Osteoblast (primary cell): ENCODE data around the gene TNPO2. TPM values are rescaled to one million over a fixed set of nuclear protein-coding genes. Genes with fewer than 3 reads are reported as not detected.

Experiments used
- DNase-seq: peaks from one replicate; pipeline ENCODE4 v3.0.0; 2011; ENCODE audit warnings: low spot score, mixed read lengths; ENCODE audit not compliant: insufficient read length; ENCODE audit errors: missing footprints
- H2AFZ ChIP-seq: 2 replicates; pipeline ENCODE4 v1.6.0; 2011; ENCODE audit warnings: mild to moderate bottlenecking, low read length
- H3K27ac ChIP-seq: 2 replicates; pipeline ENCODE4 v1.5.1; 2011; ENCODE audit warnings: mild to moderate bottlenecking, low read depth, low read length, moderate library complexity
- H3K27me3 ChIP-seq: 2 replicates; pipeline ENCODE4 v1.6.0; 2012; ENCODE audit warnings: mild to moderate bottlenecking, control low read depth, inconsistent platforms, low read length, moderate library complexity; ENCODE audit not compliant: insufficient read depth
- H3K36me3 ChIP-seq: 2 replicates; pipeline ENCODE4 v1.5.1; 2011; ENCODE audit warnings: mild to moderate bottlenecking, low read length, control low read depth, moderate library complexity; ENCODE audit not compliant: insufficient read depth
- H3K4me1 ChIP-seq: 2 replicates; pipeline ENCODE4 v1.5.1; 2011; ENCODE audit warnings: mild to moderate bottlenecking, low read length, control low read depth, moderate library complexity; ENCODE audit not compliant: insufficient read depth
- H3K4me2 ChIP-seq: 2 replicates; pipeline ENCODE4 v1.6.0; 2011; ENCODE audit warnings: mild to moderate bottlenecking, low read length; ENCODE audit not compliant: insufficient read depth
- H3K4me3 ChIP-seq: fragments of 200-600 bp; sonication (generic); 3 replicates; pipeline ENCODE4 v1.5.1; 2012; ENCODE audit warnings: mild to moderate bottlenecking, low read length, inconsistent platforms; ENCODE audit not compliant: insufficient read depth
- H3K79me2 ChIP-seq: 2 replicates; pipeline ENCODE4 v1.6.0; 2012; ENCODE audit warnings: mild to moderate bottlenecking, low read length, control low read depth, inconsistent platforms; ENCODE audit not compliant: insufficient read depth
- H3K9me3 ChIP-seq: 2 replicates; pipeline ENCODE4 v1.5.1; 2011; ENCODE audit warnings: low read depth, low read length, control low read depth
- H4K20me1 ChIP-seq: 2 replicates; pipeline ENCODE4 v1.6.0; 2012; ENCODE audit warnings: mild to moderate bottlenecking, low read length, control low read depth; ENCODE audit not compliant: insufficient read depth
- total RNA-seq: library from RNA; depleted of rRNA; stranded (reverse); fragments of >200 nt; gene quantifications from 2 replicates; pipeline ENCODE4 v1.2.3, GENCODE V29; 2012
- TF ChIP-seq, protein P1 (sequence below): IDR thresholded peaks from 2 replicates; pipeline ENCODE4 v1.5.1; 2011; ENCODE audit warnings: mild to moderate bottlenecking, low read depth, low read length, moderate library complexity; ENCODE audit errors: extremely low read depth

Gene TNPO2
- total RNA-seq, 1 donor, result 36.6 TPM

DNA sequence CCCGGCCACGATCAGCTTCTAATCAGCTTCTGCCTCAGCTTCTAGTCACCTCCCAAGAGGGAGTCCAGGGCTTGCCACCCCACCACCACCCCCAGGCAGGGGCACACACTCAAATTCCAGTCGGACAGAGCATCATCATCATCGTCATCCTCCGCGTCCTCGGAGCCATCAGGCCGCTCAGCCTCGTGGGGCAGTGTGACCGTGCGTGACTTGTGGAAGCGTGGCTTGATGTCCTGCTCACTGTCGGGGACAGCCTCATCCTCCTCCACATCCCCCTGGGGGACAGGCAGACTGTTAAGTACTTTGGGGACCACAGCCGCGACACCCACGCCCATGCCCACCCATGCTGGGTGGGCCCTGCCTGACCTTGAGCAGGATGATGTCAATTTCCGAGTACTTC is 12.5 kb downstream of the TNPO2 start:
- Histone ChIP-seq H4K20me1 (peaks cover 8% of the 10 kb centered on the region), H3K79me2 (peaks cover 29% of the 10 kb centered on the region), H3K36me3 (peaks cover 81% of the 10 kb centered on the region), H3K4me3 (no peak overlapping the region), H2AFZ (no peak overlapping the region), H3K9me3 (no peaks in the 10 kb centered on the region), H3K4me2 (no peak overlapping the region), H3K4me1 (no peaks in the 10 kb centered on the region), H3K27ac (no peak overlapping the region), H3K27me3 (no peaks in the 10 kb centered on the region)
- DNase-seq, result no peak
- TF ChIP-seq, protein P1, sequence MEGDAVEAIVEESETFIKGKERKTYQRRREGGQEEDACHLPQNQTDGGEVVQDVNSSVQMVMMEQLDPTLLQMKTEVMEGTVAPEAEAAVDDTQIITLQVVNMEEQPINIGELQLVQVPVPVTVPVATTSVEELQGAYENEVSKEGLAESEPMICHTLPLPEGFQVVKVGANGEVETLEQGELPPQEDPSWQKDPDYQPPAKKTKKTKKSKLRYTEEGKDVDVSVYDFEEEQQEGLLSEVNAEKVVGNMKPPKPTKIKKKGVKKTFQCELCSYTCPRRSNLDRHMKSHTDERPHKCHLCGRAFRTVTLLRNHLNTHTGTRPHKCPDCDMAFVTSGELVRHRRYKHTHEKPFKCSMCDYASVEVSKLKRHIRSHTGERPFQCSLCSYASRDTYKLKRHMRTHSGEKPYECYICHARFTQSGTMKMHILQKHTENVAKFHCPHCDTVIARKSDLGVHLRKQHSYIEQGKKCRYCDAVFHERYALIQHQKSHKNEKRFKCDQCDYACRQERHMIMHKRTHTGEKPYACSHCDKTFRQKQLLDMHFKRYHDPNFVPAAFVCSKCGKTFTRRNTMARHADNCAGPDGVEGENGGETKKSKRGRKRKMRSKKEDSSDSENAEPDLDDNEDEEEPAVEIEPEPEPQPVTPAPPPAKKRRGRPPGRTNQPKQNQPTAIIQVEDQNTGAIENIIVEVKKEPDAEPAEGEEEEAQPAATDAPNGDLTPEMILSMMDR, result no peak

GRCh38 chr19:12708641-12709040 is 15.1 kb downstream of the TNPO2 start:
- peaks cover 10% of the 10 kb centered on the region for H3K79me2 ChIP-seq
- peaks cover 6% of the 10 kb centered on the region for H4K20me1 ChIP-seq
- H2AFZ ChIP-seq, result no peak overlapping the region
- H3K9me3 ChIP-seq, result no peaks in the 10 kb centered on the region
- no peaks in the 10 kb centered on the region for H3K4me1 ChIP-seq
- no peak overlapping the region for H3K4me2 ChIP-seq
- DNase-seq, result no peak
- no peaks in the 10 kb centered on the region for H3K27me3 ChIP-seq
- peaks cover 82% of the 10 kb centered on the region for H3K36me3 ChIP-seq
- no peak overlapping the region for H3K27ac ChIP-seq
- no peak overlapping the region for H3K4me3 ChIP-seq
- TF ChIP-seq, protein P1, result no peak

DNA sequence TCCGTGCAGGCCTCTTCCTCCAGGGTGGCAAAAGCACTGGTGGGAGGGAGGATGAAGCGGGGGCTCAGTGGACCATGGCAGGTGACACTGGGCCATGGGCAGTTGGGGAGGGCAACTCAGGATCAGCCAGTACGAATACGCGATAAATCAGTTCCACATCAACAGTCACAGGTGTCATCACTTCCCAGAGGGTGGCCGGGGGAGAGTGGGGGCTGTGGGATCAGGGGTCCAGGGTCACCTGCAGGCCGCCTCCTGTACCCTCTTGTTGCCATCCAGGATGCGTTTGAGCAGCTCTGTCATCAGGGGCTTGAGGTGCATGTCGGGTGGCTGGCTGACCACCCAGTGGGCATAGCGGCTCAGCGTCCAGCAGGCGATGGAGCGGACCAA is 17.4 kb downstream of the TNPO2 start:
- DNase-seq, result no peak

DNA sequence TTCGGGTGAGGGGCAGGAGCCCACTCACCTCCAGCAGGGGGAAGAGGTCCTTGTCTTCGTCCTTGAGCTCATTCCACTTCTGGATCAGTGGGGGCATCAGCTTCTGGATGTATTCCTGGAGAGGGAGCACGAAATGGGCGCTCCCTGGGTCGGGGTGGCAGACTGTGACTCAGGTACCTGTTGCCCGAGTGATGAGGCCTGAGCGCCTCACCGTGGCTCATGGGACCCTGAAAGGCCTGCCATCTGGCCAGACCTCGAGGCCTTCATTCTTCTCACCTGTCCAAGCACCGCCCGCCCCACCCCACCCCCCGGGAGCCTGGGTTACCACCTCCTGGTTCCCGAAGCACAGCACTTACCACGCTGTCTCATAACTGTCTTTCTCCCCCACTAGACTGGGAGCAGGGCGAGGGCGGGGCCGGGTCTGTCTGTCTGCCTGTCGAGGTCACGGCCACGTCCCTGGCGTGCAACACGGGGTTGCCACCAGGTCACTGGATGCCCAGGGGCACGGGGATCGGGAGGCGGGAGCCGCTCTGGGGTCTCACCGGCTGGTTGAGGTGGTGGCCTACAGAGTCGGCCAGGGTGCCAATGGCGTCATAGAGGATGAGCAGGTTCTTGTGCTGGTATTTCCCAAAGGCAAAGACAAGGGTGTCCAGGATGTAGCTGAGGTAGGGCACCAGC is 17.9 kb downstream of the TNPO2 start:
- Histone ChIP-seq H3K4me3 (no peak overlapping the region), H3K79me2 (peaks cover 7% of the 10 kb centered on the region), H3K9me3 (no peaks in the 10 kb centered on the region), H3K27ac (no peak overlapping the region), H4K20me1 (peaks cover 5% of the 10 kb centered on the region), H2AFZ (no peak overlapping the region), H3K4me2 (no peak overlapping the region), H3K36me3 (peaks cover 93% of the 10 kb centered on the region), H3K27me3 (no peaks in the 10 kb centered on the region), H3K4me1 (no peaks in the 10 kb centered on the region)
- TF ChIP-seq, protein P1, result no peak
- DNase-seq, result peak; percentile 73

More for the DNA sequence above, 17.4 kb downstream of the TNPO2 start:
- Histone ChIP-seq H3K79me2 (peaks cover 10% of the 10 kb centered on the region), H3K4me1 (no peaks in the 10 kb centered on the region), H2AFZ (no peak overlapping the region), H3K4me3 (no peak overlapping the region), H3K27me3 (no peaks in the 10 kb centered on the region), H4K20me1 (peaks cover 6% of the 10 kb centered on the region), H3K9me3 (no peaks in the 10 kb centered on the region), H3K4me2 (no peak overlapping the region), H3K27ac (no peak overlapping the region), H3K36me3 (peaks cover 92% of the 10 kb centered on the region)
- TF ChIP-seq, protein P1, result no peak
